DND-41 (cell line): Measurements from ENCODE around the gene RAB30.

Experiments
- ATAC-seq: fragments of 200-7000 bp; cut with Tn5 transposase; 3 replicates; pipeline ENCODE4 v1.9.1; 2021; ENCODE audit warnings: low read depth; ENCODE audit not compliant: insufficient read depth
- DNase-seq: peaks from one replicate; pipeline ENCODE4 v3.0.0-alpha.2; 2020
- H2AFZ ChIP-seq: 2 replicates; pipeline ENCODE4 v1.6.0; 2012; ENCODE audit warnings: low read depth, low read length
- H3K27ac ChIP-seq: 2 replicates; pipeline ENCODE4 v1.5.1; 2012; ENCODE audit warnings: low read length, inconsistent platforms
- H3K27me3 ChIP-seq: fragments of 200-600 bp; sonication (generic); 2 replicates; pipeline ENCODE4 v1.6.0; 2012; ENCODE audit warnings: low read length, mild to moderate bottlenecking, inconsistent platforms; ENCODE audit not compliant: insufficient read depth, poor library complexity
- H3K36me3 ChIP-seq: 2 replicates; pipeline ENCODE4 v1.5.1; 2012; ENCODE audit warnings: low read length, inconsistent platforms; ENCODE audit not compliant: insufficient read depth
- H3K4me1 ChIP-seq: 2 replicates; pipeline ENCODE4 v1.5.1; 2012; ENCODE audit warnings: mild to moderate bottlenecking, low read length; ENCODE audit not compliant: insufficient read depth
- H3K4me2 ChIP-seq: 2 replicates; pipeline ENCODE4 v1.6.0; 2012; ENCODE audit warnings: mild to moderate bottlenecking, moderate library complexity, low read length, inconsistent platforms; ENCODE audit not compliant: insufficient read depth
- H3K4me3 ChIP-seq, 2 experiments: fragments of 200-600 bp in 1 of 2; shearing (Covaris generic) in 1 of 2; 2 replicates each; pipeline ENCODE4 v1.5.1; 2012 to 2016; ENCODE audit warnings: inconsistent platforms in 2 of 2, low read length in 2 of 2, mild to moderate bottlenecking in 2 of 2, low read depth in 1 of 2, moderate library complexity in 1 of 2
- H3K79me2 ChIP-seq: 2 replicates; pipeline ENCODE4 v1.6.0; 2012; ENCODE audit warnings: low read length, inconsistent platforms; ENCODE audit not compliant: insufficient read depth
- H3K9ac ChIP-seq: 2 replicates; pipeline ENCODE4 v1.6.0; 2012; ENCODE audit warnings: low read depth, mild to moderate bottlenecking, inconsistent platforms, low read length, moderate library complexity
- H3K9me3 ChIP-seq: 2 replicates; pipeline ENCODE4 v1.5.1; 2012; ENCODE audit warnings: low read length, moderate library complexity, mild to moderate bottlenecking, inconsistent platforms; ENCODE audit not compliant: insufficient read depth, severe bottlenecking
- H4K20me1 ChIP-seq: 2 replicates; pipeline ENCODE4 v1.6.0; 2012; ENCODE audit warnings: low read length; ENCODE audit not compliant: insufficient read depth
- EZH2 ChIP-seq: IDR thresholded peaks from 3 replicates; pipeline ENCODE4 v1.6.1; 2012; ENCODE audit warnings: borderline replicate concordance, low read depth, mild to moderate bottlenecking, moderate library complexity, low read length, inconsistent platforms; ENCODE audit not compliant: severe bottlenecking
- TF ChIP-seq, protein P1 (sequence below): IDR thresholded peaks from 2 replicates; pipeline ENCODE4 v1.5.1; 2012; ENCODE audit warnings: borderline replicate concordance, low read length, moderate library complexity, mild to moderate bottlenecking; ENCODE audit not compliant: poor library complexity, severe bottlenecking; ENCODE audit errors: extremely low read depth

The RAB30 gene

GRCh38 chr11:82989628-82990404, 81.9 kb downstream of the RAB30 start:
- DNase-seq, result no peak
- Histone ChIP-seq H3K79me2 (no peaks in the 10 kb centered on the region), H3K9me3 (no peaks in the 10 kb centered on the region), H3K4me3 (no peak overlapping the region), H3K27ac (no peak overlapping the region), H2AFZ (no peak overlapping the region), H3K4me1 (no peaks in the 10 kb centered on the region), H4K20me1 (no peaks in the 10 kb centered on the region), H3K27me3 (no peaks in the 10 kb centered on the region), H3K9ac (no peak overlapping the region), H3K36me3 (no peaks in the 10 kb centered on the region), H3K4me2 (no peak overlapping the region)
- no peak for ATAC-seq
- no peak for TF ChIP-seq EZH2
- TF ChIP-seq, protein P1, sequence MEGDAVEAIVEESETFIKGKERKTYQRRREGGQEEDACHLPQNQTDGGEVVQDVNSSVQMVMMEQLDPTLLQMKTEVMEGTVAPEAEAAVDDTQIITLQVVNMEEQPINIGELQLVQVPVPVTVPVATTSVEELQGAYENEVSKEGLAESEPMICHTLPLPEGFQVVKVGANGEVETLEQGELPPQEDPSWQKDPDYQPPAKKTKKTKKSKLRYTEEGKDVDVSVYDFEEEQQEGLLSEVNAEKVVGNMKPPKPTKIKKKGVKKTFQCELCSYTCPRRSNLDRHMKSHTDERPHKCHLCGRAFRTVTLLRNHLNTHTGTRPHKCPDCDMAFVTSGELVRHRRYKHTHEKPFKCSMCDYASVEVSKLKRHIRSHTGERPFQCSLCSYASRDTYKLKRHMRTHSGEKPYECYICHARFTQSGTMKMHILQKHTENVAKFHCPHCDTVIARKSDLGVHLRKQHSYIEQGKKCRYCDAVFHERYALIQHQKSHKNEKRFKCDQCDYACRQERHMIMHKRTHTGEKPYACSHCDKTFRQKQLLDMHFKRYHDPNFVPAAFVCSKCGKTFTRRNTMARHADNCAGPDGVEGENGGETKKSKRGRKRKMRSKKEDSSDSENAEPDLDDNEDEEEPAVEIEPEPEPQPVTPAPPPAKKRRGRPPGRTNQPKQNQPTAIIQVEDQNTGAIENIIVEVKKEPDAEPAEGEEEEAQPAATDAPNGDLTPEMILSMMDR, result peak; percentile 14

- H3K4me3 ChIP-seq, result no peak overlapping the region
- H3K4me2 ChIP-seq, result no peak overlapping the region
- no peaks in the 10 kb centered on the region for H4K20me1 ChIP-seq
- H3K4me1 ChIP-seq, result no peaks in the 10 kb centered on the region
- H3K9ac ChIP-seq, result no peak overlapping the region
- no peak overlapping the region for H2AFZ ChIP-seq
- TF ChIP-seq, protein P1, result no peak
- no peak for TF ChIP-seq EZH2
- H3K27ac ChIP-seq, result no peak overlapping the region
- no peak for DNase-seq
- H3K36me3 ChIP-seq, result no peaks in the 10 kb centered on the region
- no peaks in the 10 kb centered on the region for H3K9me3 ChIP-seq
- ATAC-seq, result no peak
- no peaks in the 10 kb centered on the region for H3K79me2 ChIP-seq
- H3K27me3 ChIP-seq, result no peaks in the 10 kb centered on the region
These were observed 82.6 kb downstream of the RAB30 start for GRCh38 chr11:82988936-82989627.

- Histone ChIP-seq H3K79me2 (no peaks in the 10 kb centered on the region), H3K4me1 (no peaks in the 10 kb centered on the region), H2AFZ (no peak overlapping the region), H4K20me1 (no peaks in the 10 kb centered on the region), H3K9ac (no peak overlapping the region), H3K27ac (no peak overlapping the region), H3K9me3 (no peaks in the 10 kb centered on the region), H3K36me3 (no peaks in the 10 kb centered on the region), H3K4me2 (no peak overlapping the region), H3K4me3 (no peak overlapping the region), H3K27me3 (no peaks in the 10 kb centered on the region)
- DNase-seq (no peak), ATAC-seq (no peak)
- no peak for TF ChIP-seq EZH2
- TF ChIP-seq, protein P1, result no peak
These were observed 83.7 kb downstream of the RAB30 start for GRCh38 chr11:82987997-82988396.
